Measurements from ENCODE around the gene ELF5.
A peak's percentile ranks its signal among the peaks of the same experiment; 100 is the strongest.

Gene ELF5

GRCh38 chr11:34493468-34493867, 20.1 kb downstream of the ELF5 start:
- no peak for DNase-seq (ENCODE audit: low read depth in 1 of 2, low spot score in 1 of 2)

DNA sequence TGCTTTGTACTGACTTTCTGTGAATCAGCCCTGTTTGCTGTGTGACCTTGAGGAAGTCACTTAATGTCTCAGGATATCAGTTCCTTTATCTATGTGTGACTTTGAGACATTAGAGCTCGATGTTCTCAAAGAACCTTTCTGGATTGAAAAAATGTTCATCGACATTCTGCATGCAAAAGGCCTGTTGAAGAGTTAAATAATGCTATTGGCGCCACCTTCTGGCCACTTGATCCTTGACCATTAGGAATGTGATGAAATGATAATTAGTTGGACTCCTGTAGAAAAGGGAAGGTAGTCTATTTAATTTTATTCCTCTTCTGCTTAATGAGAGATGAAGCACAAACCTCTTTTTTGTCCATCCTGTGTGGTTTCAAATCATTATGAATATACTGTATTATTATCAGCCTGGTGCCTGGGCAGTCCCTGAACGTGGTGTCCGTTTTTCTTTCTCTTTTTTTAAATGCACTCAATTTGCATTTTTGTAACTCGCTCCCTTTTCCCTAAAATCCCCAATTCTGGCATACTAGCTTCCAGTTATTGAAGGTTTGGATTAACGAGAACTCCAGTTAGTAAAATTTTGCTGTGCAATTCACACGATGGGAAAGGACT, 20.7 kb downstream of the ELF5 start:
- DNase-seq (ENCODE audit: low read depth in 1 of 2, low spot score in 1 of 2): peak in 1 of 2 donors; percentile 13

GRCh38 chr11:34490304-34490703, 23.3 kb downstream of the ELF5 start:
- no peak for DNase-seq (ENCODE audit: low read depth in 1 of 2, low spot score in 1 of 2)

GRCh38 chr11:34488855-34489557, 24.6 kb downstream of the ELF5 start:
- no peak for DNase-seq (ENCODE audit: low read depth in 1 of 2, low spot score in 1 of 2)

GRCh38 chr11:34487430-34487829, 26.2 kb downstream of the ELF5 start:
- no peak for DNase-seq (ENCODE audit: low read depth in 1 of 2, low spot score in 1 of 2)

GRCh38 chr11:34483106-34483874, 30.3 kb downstream of the ELF5 start:
- no peak for DNase-seq (ENCODE audit: low read depth in 1 of 2, low spot score in 1 of 2)

DNA sequence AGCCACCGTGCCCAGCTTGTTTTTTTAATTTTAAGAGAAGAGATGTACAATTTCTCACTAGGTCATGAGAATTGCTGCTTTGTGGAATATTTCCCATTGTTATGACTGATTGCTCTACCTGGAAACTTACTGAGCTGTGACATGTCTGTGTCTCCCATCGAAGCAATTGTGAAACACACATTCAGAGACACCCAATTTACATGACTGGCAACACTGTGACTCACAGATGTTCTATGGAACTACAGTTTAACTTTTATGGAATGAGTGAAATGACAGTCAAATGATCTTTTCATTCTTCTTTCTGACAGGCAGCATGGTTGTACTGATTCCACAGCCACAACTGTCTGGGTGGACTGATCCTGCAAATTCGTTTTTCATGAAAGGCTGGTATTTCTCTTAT, 32.3 kb downstream of the ELF5 start:
- DNase-seq (ENCODE audit: low read depth in 1 of 2, low spot score in 1 of 2): no peak

- no peak for DNase-seq (ENCODE audit: low read depth in 1 of 2, low spot score in 1 of 2)
These were observed 33.3 kb downstream of the ELF5 start for GRCh38 chr11:34480314-34480713.

DNA sequence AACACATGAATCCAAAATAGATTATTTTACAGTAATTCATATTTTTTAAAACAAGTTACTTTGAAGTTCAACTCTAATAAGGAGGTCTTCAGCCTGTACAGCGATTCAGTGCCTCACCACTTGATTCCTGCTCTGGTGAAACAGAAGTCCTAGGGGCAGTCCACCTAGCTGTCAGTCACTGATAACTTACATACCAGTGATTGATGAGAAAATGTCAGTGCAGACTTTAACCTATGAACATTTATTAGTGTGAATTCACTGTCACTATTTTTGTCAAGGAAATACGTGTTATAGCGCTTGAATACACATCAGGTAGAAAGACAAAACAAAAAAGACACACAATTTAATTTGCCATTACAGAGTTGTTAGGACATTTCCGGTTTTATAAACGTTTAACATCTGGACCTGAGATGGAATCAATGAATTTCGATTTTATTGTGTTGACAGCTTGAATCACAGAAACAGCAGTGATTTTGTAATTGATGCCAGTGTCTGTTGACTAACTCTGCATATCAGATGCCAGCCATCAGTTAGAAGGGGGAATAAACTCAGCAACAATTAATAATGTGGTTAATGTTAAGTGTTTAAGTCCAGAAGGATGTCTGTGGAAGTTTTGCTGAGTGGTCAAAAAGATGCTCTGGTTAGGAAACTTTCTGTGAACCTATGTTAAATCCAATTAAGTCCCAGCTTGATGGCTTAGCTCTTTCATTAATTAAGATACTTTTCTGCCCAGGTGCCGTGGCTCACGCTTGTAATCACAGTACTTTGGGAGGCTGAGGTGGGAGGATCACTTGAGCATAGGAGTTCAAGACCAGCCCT, 34.5 kb downstream of the ELF5 start:
- DNase-seq (ENCODE audit: low read depth in 1 of 2, low spot score in 1 of 2): no peak

DNA sequence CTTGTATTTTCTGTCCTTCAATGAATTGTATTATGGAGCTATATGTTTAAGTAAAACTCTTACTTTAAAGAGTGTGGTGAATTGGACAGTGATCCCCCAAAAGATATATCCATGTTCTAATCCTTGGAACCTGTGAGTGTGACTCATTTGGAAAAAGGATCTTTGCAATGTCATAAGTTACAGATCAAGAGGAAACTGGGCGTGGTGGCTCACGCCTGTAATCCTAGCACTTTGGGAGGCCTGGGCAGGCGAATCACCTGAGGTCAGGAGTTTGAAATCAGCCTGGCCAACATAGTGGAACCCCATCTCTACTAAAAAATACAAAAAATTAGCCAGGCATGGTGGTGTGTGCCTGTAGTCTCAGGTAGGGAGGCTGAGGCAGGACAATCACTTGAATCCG, 36.7 kb downstream of the ELF5 start:
- DNase-seq (ENCODE audit: low read depth in 1 of 2, low spot score in 1 of 2): no peak

GRCh38 chr11:34475656-34476055, 37.9 kb downstream of the ELF5 start:
- no peak for DNase-seq (ENCODE audit: low read depth in 1 of 2, low spot score in 1 of 2)

- DNase-seq (ENCODE audit: low read depth in 1 of 2, low spot score in 1 of 2): no peak
These were observed 39.9 kb downstream of the ELF5 start for GRCh38 chr11:34473603-34474169.

DNA sequence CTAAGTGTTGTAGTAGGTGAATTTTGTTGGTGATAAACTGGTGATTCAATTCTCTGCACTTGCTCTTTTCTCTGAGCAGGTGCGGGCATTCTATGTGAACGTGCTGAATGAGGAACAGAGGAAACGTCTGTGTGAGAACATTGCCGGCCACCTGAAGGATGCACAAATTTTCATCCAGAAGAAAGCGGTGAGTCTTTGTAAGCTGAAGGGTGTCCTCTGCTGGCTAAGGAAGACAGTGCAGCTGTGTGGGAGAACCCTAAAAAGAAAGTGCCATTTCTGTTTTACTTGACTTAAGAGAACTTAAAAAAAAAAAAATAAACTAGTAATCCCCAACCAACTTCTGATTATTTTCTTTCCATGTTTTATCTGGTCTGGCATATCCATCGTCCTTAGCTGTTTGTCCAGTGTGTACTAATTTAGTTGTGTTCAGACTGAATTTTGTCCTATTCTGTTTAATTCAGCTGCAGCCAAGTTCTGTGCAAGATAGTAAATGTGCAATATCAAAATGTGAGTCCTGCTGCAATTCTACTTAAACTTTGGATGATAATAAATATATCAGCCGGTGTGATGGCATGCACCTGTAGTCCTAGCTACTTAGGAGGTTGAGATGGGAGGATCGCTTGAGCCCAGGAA, 45.3 kb downstream of the ELF5 start:
- peak in 1 of 2 donors; percentile 3 for DNase-seq (ENCODE audit: low read depth in 1 of 2, low spot score in 1 of 2)

- no peak for DNase-seq (ENCODE audit: low read depth in 1 of 2, low spot score in 1 of 2)
These were observed 46.6 kb downstream of the ELF5 start for GRCh38 chr11:34466802-34467488.

DNA sequence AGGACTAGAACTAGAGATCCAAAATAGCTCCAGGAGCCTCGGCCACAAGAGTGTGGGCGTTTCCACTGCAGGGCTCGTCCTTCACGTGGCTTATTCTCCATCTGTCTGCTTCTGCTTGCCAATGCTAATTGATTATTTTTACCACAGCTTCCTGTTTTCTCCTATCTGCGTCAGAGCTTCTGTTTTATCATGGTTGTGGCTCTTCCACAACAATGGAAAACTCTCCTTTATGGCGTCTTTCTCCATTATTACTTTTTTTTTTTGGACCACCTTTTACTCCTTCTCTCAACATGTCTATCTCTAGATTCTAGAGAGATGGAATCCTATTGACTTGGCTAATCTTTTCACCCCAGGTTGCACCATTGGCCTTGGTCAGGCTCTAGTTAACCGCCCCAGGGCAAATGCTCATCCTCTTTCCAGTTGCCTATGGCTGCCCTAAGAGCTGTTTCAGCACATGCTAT, 49.0 kb downstream of the ELF5 start:
- no peak for DNase-seq (ENCODE audit: low read depth in 1 of 2, low spot score in 1 of 2)

DNA sequence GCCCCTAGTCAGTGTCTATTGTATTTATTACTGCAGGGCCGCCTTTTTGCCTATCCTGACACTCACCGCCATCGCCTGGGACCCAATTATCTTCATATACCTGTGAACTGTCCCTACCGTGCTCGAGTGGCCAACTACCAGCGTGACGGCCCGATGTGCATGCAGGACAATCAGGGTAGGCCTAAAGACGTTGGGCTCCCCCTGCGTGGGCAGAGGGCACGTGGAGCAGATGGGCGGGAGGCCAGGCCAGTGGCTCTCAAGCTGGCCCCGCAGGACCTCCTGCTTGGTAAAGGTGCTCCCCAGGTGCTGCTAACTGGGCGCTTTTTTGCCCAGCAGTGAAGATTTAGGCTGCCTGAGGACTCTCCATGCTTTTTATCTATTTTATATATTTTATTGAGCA, 52.4 kb downstream of the ELF5 start:
- DNase-seq (ENCODE audit: low read depth in 1 of 2, low spot score in 1 of 2): no peak

- no peak for DNase-seq (ENCODE audit: low read depth in 1 of 2, low spot score in 1 of 2)
These were observed 53.3 kb downstream of the ELF5 start for GRCh38 chr11:34460278-34460677.

GRCh38 chr11:34459507-34460162, 54.0 kb downstream of the ELF5 start:
- no peak for DNase-seq (ENCODE audit: low read depth in 1 of 2, low spot score in 1 of 2)

DNA sequence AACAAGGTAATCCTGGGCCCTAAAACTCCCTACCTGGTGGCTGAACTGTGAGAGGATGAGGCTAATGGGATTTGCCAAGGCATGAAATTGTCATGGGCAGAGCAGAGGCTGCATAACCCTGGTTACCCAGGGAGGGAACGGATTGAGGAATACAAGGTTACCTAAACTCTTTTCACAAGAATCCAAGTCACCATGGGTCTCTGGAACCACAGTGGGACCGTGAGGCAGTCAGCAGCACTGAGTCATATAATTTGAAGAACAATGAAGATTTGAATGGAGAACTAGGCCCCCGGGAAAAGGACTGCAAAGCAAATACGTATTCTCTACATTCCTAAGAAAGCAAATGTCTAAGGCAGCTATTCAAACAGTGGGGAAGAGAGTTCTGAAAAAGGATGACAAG, 55.1 kb downstream of the ELF5 start:
- no peak for DNase-seq (ENCODE audit: low read depth in 1 of 2, low spot score in 1 of 2)

All from stimulated activated CD4-positive, alpha-beta T cell treated with anti-CD3 and anti-CD28 coated beads, Interleukin-15, amount 100 ng/mL, for 1 hour (primary cell).